ENCODE results near the gene TRIM33. TPM values are rescaled to one million over a fixed set of nuclear protein-coding genes. Genes with fewer than 3 reads are reported as not detected.
A peak's percentile ranks its signal among the peaks of the same experiment; 100 is the strongest.

The TRIM33 gene
- total and polyA plus RNA-seq, 2 of the 13 experiments (the other 11 are each of a cell fraction or from before 2014, with no cell fraction given), result 35.5 to 42.2 TPM

DNA sequence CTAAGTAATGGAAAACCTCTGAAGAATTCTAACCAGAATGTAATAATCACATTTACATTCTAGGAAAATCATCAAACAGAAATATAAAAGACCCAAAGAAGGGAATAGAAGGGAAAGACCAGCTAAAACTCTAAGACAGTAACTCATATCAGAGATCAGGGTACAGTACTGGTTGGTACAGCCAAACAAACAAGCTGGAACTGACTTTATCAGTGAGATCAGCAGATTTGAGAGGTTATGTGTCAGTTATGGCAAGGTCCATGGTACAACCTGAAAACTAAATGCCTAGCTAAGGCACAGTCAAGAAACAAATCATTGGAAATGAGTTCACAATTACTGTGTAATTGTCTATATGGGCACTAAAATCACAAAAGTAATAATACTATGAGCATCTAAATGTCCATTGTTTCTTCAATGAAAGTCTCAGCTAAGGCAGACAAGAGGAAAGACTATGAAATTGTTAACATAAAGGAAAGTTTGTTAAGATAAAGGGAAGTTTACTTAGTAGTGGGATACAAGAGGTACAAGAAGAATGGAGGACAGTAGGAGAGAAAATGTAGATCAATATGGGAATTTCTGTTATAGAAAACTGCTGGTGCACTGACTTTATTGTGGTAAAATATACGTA lies 75.8 kb downstream of the TRIM33 start (continued):
- TF ChIP-seq, protein P1, sequence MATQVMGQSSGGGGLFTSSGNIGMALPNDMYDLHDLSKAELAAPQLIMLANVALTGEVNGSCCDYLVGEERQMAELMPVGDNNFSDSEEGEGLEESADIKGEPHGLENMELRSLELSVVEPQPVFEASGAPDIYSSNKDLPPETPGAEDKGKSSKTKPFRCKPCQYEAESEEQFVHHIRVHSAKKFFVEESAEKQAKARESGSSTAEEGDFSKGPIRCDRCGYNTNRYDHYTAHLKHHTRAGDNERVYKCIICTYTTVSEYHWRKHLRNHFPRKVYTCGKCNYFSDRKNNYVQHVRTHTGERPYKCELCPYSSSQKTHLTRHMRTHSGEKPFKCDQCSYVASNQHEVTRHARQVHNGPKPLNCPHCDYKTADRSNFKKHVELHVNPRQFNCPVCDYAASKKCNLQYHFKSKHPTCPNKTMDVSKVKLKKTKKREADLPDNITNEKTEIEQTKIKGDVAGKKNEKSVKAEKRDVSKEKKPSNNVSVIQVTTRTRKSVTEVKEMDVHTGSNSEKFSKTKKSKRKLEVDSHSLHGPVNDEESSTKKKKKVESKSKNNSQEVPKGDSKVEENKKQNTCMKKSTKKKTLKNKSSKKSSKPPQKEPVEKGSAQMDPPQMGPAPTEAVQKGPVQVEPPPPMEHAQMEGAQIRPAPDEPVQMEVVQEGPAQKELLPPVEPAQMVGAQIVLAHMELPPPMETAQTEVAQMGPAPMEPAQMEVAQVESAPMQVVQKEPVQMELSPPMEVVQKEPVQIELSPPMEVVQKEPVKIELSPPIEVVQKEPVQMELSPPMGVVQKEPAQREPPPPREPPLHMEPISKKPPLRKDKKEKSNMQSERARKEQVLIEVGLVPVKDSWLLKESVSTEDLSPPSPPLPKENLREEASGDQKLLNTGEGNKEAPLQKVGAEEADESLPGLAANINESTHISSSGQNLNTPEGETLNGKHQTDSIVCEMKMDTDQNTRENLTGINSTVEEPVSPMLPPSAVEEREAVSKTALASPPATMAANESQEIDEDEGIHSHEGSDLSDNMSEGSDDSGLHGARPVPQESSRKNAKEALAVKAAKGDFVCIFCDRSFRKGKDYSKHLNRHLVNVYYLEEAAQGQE (IDR thresholded peaks at IDR 0.05; ENCODE audit: borderline replicate concordance in 1 of 2, low read depth in 1 of 2, low read length in 2 of 2), result no peak
- TF ChIP-seq CENPX (CRISPR knock-in tag; IDR thresholded peaks at IDR 0.05) (no peak), FIP1L1 (IDR thresholded peaks at IDR 0.05; ENCODE audit: borderline replicate concordance, insufficient read depth, low read depth, low read length) (no peak), ZNF143 (CRISPR knock-in tag; IDR thresholded peaks at IDR 0.05) (no peak), TEAD3 (CRISPR knock-in tag; optimal IDR thresholded peaks at IDR 0.05; ENCODE audit: borderline replicate concordance) (no peak), ZNF331 (CRISPR knock-in tag; IDR thresholded peaks at IDR 0.05) (peak; percentile 67; the same call in 1 of the 2 replicates), NFKB2 (CRISPR knock-in tag; IDR thresholded peaks at IDR 0.05; ENCODE audit: borderline replicate concordance) (no peak), DNMT3B (CRISPR knock-in tag; conservative IDR thresholded peaks at IDR 0.05) (no peak), MAFF (IDR thresholded peaks at IDR 0.05; ENCODE audit: low read depth, low read length) (peak; percentile 74), ZNF558 (CRISPR knock-in tag; IDR thresholded peaks at IDR 0.05; ENCODE audit: borderline replicate concordance) (no peak), REPIN1 (CRISPR knock-in tag; IDR thresholded peaks at IDR 0.05; ENCODE audit: borderline replicate concordance, low read depth) (peak; percentile 29; the same call in 1 of the 2 replicates), SIN3B (IDR thresholded peaks at IDR 0.05; ENCODE audit: low read length) (no peak), RFX5 (IDR thresholded peaks at IDR 0.05; ENCODE audit: low read depth, low read length) (no peak), NCOA1 (CRISPR knock-in tag; IDR thresholded peaks at IDR 0.05) (no peak)
- TF ChIP-seq, protein P2, sequence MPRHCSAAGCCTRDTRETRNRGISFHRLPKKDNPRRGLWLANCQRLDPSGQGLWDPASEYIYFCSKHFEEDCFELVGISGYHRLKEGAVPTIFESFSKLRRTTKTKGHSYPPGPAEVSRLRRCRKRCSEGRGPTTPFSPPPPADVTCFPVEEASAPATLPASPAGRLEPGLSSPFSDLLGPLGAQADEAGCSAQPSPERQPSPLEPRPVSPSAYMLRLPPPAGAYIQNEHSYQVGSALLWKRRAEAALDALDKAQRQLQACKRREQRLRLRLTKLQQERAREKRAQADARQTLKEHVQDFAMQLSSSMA (CRISPR knock-in tag; IDR thresholded peaks at IDR 0.05), result no peak
- TF ChIP-seq, protein P3, sequence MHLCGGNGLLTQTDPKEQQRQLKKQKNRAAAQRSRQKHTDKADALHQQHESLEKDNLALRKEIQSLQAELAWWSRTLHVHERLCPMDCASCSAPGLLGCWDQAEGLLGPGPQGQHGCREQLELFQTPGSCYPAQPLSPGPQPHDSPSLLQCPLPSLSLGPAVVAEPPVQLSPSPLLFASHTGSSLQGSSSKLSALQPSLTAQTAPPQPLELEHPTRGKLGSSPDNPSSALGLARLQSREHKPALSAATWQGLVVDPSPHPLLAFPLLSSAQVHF (CRISPR knock-in tag; IDR thresholded peaks at IDR 0.05), result no peak
- TF ChIP-seq, protein P4, sequence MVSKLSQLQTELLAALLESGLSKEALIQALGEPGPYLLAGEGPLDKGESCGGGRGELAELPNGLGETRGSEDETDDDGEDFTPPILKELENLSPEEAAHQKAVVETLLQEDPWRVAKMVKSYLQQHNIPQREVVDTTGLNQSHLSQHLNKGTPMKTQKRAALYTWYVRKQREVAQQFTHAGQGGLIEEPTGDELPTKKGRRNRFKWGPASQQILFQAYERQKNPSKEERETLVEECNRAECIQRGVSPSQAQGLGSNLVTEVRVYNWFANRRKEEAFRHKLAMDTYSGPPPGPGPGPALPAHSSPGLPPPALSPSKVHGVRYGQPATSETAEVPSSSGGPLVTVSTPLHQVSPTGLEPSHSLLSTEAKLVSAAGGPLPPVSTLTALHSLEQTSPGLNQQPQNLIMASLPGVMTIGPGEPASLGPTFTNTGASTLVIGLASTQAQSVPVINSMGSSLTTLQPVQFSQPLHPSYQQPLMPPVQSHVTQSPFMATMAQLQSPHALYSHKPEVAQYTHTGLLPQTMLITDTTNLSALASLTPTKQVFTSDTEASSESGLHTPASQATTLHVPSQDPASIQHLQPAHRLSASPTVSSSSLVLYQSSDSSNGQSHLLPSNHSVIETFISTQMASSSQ (IDR thresholded peaks at IDR 0.05; ENCODE audit: low read depth), result no peak
- TF ChIP-seq, protein P4 (CRISPR knock-in tag; IDR thresholded peaks at IDR 0.05; ENCODE audit: borderline replicate concordance), result no peak
- TF ChIP-seq, protein P5, sequence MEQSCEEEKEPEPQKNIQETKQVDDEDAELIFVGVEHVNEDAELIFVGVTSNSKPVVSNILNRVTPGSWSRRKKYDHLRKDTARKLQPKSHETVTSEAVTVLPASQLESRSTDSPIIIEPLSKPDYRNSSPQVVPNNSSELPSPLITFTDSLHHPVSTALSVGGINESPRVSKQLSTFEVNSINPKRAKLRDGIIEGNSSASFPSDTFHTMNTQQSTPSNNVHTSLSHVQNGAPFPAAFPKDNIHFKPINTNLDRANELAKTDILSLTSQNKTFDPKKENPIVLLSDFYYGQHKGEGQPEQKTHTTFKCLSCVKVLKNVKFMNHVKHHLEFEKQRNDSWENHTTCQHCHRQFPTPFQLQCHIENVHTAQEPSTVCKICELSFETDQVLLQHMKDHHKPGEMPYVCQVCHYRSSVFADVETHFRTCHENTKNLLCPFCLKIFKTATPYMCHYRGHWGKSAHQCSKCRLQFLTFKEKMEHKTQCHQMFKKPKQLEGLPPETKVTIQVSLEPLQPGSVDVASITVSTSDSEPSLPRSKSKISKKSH (CRISPR knock-in tag; IDR thresholded peaks at IDR 0.05; ENCODE audit: borderline replicate concordance), result no peak
